SK-N-SH treated with all-trans-retinoic acid at 6 μM for 48 hours (cell line): ENCODE results near the gene SRRM5.
"Not testable (repeated sequence)": the region's sequence is repeated elsewhere in the genome, so short reads cannot be mapped to it uniquely, and the experiment has no call there.

ENCODE experiments used
- ATAC-seq: fragments of 200-7000 bp; cut with Tn5 transposase; 3 replicates; pipeline ENCODE4 v1.9.1; 2020; ENCODE audit warnings: mild to moderate bottlenecking, moderate library complexity
- ARNTL ChIP-seq: fragments of 450-650 bp; formaldehyde crosslinking; IDR thresholded peaks from 2 replicates; pipeline ENCODE4 v1.5.0; 2020; ENCODE audit warnings: low read depth, mild to moderate bottlenecking, moderate library complexity, borderline replicate concordance
- BACH2 ChIP-seq: fragments of 250-450 bp; sonication (Bioruptor Pico); IDR thresholded peaks from 2 replicates; pipeline ENCODE4 v1.9.0; 2021; ENCODE audit warnings: mild to moderate bottlenecking, borderline replicate concordance
- CREB5 ChIP-seq: fragments of 250-450 bp; sonication (Bioruptor Pico); IDR thresholded peaks from 2 replicates; pipeline ENCODE4 v1.5.1; 2020; ENCODE audit warnings: low read depth, mild to moderate bottlenecking, moderate library complexity
- CSDC2 ChIP-seq: fragments of 250-450 bp; sonication (Bioruptor Pico); IDR thresholded peaks from 2 replicates; pipeline ENCODE4 v1.5.0; 2020; ENCODE audit warnings: mild to moderate bottlenecking, moderate library complexity
- CSRNP3 ChIP-seq: fragments of 250-450 bp; sonication (Bioruptor Pico); IDR thresholded peaks from 2 replicates; pipeline ENCODE4 v1.5.1; 2021; ENCODE audit warnings: mild to moderate bottlenecking, moderate library complexity
- ESRRG ChIP-seq: fragments of 250-450 bp; sonication (Bioruptor Pico); IDR thresholded peaks from 2 replicates; pipeline ENCODE4 v1.6.1; 2021; ENCODE audit warnings: mild to moderate bottlenecking
- GLIS3 ChIP-seq: fragments of 250-450 bp; sonication (Bioruptor Pico); IDR thresholded peaks from 2 replicates; pipeline ENCODE4 v1.5.0; 2020; ENCODE audit warnings: mild to moderate bottlenecking, moderate library complexity
- ISL1 ChIP-seq: fragments of 250-450 bp; sonication (Bioruptor Pico); IDR thresholded peaks from 2 replicates; pipeline ENCODE4 v2.1.2; 2022; ENCODE audit warnings: mild to moderate bottlenecking, moderate library complexity
- OSR1 ChIP-seq: fragments of 250-450 bp; sonication (Bioruptor Pico); IDR thresholded peaks from 2 replicates; pipeline ENCODE4 v1.8.0; 2022; ENCODE audit warnings: moderate library complexity, mild to moderate bottlenecking, inconsistent platforms
- PATZ1 ChIP-seq: fragments of 250-450 bp; sonication (Bioruptor Pico); IDR thresholded peaks from 2 replicates; pipeline ENCODE4 v1.8.0; 2020; ENCODE audit warnings: mild to moderate bottlenecking, moderate library complexity, borderline replicate concordance
- PPARA ChIP-seq: fragments of 250-450 bp; sonication (Bioruptor Pico); IDR thresholded peaks from 2 replicates; pipeline ENCODE4 v1.5.0; 2020; ENCODE audit warnings: mild to moderate bottlenecking, borderline replicate concordance
- RARB ChIP-seq: fragments of 250-450 bp; sonication (Bioruptor Pico); IDR thresholded peaks from 2 replicates; pipeline ENCODE4 v1.8.0; 2021; ENCODE audit warnings: mild to moderate bottlenecking, moderate library complexity
- SNAI2 ChIP-seq: fragments of 250-450 bp; sonication (Bioruptor Pico); IDR thresholded peaks from 2 replicates; pipeline ENCODE4 v1.5.0; 2020; ENCODE audit warnings: mild to moderate bottlenecking, moderate library complexity
- TCF4 ChIP-seq: fragments of 250-450 bp; sonication (Bioruptor Pico); IDR thresholded peaks from 2 replicates; pipeline ENCODE4 v1.8.0; 2021; ENCODE audit warnings: mild to moderate bottlenecking, moderate library complexity, borderline replicate concordance
- TOX ChIP-seq: fragments of 250-450 bp; sonication (Bioruptor Pico); IDR thresholded peaks from 2 replicates; pipeline ENCODE4 v1.8.0; 2021; ENCODE audit warnings: mild to moderate bottlenecking, moderate library complexity, borderline replicate concordance
- TSHZ2 ChIP-seq: fragments of 250-450 bp; sonication (Bioruptor Pico); IDR thresholded peaks from 2 replicates; pipeline ENCODE4 v1.5.0; 2020; ENCODE audit warnings: mild to moderate bottlenecking, moderate library complexity
- ZFP3 ChIP-seq: fragments of 250-450 bp; sonication (Bioruptor Pico); IDR thresholded peaks from 2 replicates; pipeline ENCODE4 v1.5.0; 2020; ENCODE audit warnings: mild to moderate bottlenecking, moderate library complexity
- ZFP30 ChIP-seq: fragments of 450-650 bp; formaldehyde crosslinking; IDR thresholded peaks from 2 replicates; pipeline ENCODE4 v1.5.0; 2022; ENCODE audit warnings: mild to moderate bottlenecking, moderate library complexity
- ZNF565 ChIP-seq: fragments of 450-650 bp; formaldehyde crosslinking; conservative IDR thresholded peaks from 2 replicates; pipeline ENCODE4 v1.5.0; 2020; ENCODE audit warnings: low read depth, mild to moderate bottlenecking, moderate library complexity
- ZNF70 ChIP-seq: fragments of 450-650 bp; formaldehyde crosslinking; IDR thresholded peaks from 2 replicates; pipeline ENCODE4 v1.5.0; 2020; ENCODE audit warnings: mild to moderate bottlenecking, moderate library complexity
- ZNF8 ChIP-seq: fragments of 450-650 bp; formaldehyde crosslinking; IDR thresholded peaks from 2 replicates; pipeline ENCODE4 v1.5.0; 2020; ENCODE audit warnings: mild to moderate bottlenecking, moderate library complexity

The SRRM5 gene

GRCh38 chr19:43634068-43634467 lies 22.2 kb downstream of the SRRM5 start:
- TF ChIP-seq ZFP30 (CRISPR knock-in tag) = no peak
- no peak for TF ChIP-seq ZNF8 (CRISPR knock-in tag)
- TF ChIP-seq ESRRG (CRISPR knock-in tag) = no peak
- no peak for TF ChIP-seq ISL1
- no peak for TF ChIP-seq SNAI2 (CRISPR knock-in tag)
- TF ChIP-seq TSHZ2 (CRISPR knock-in tag) = no peak
- TF ChIP-seq PATZ1 (CRISPR knock-in tag) = no peak
- TF ChIP-seq BACH2 (CRISPR knock-in tag) = no peak
- ATAC-seq = no peak

GRCh38 chr19:43634506-43634871 lies 22.6 kb downstream of the SRRM5 start:
- TF ChIP-seq TOX = no peak
- no peak for TF ChIP-seq ESRRG (CRISPR knock-in tag)
- no peak for TF ChIP-seq GLIS3
- TF ChIP-seq BACH2 (CRISPR knock-in tag) = no peak
- no peak for TF ChIP-seq CSDC2 (CRISPR knock-in tag)
- no peak for TF ChIP-seq SNAI2 (CRISPR knock-in tag)
- no peak for TF ChIP-seq ZNF70 (CRISPR knock-in tag)
- TF ChIP-seq ZFP30 (CRISPR knock-in tag) = no peak
- no peak for TF ChIP-seq CSRNP3 (CRISPR knock-in tag)
- no peak for ATAC-seq

- TF ChIP-seq ZNF565 (CRISPR knock-in tag) (no peak), ZFP3 (no peak), ZFP30 (CRISPR knock-in tag) (no peak), TOX (no peak), PATZ1 (CRISPR knock-in tag) (no peak), TCF4 (CRISPR knock-in tag) (no peak), PPARA (no peak), OSR1 (CRISPR knock-in tag) (no peak), RARB (CRISPR knock-in tag) (no peak), CREB5 (CRISPR knock-in tag) (no peak), ARNTL (CRISPR knock-in tag) (no peak), ZNF70 (CRISPR knock-in tag) (no peak), GLIS3 (no peak), SNAI2 (CRISPR knock-in tag) (no peak), ISL1 (no peak)
- ATAC-seq = no peak
Measured at GRCh38 chr19:43634872-43635560, 23.1 kb downstream of the SRRM5 start.

GRCh38 chr19:43635561-43635940 lies 23.7 kb downstream of the SRRM5 start:
- not testable (repeated sequence) for ATAC-seq
